GM21526 (cell line): ENCODE data around the gene LRRC3.

Experiments used
- ATAC-seq: cut with Tn5 transposase; IDR thresholded peaks from one replicate; pipeline ENCODE4 v1.9.1; 2021; ENCODE audit warnings: moderate library complexity; ENCODE audit not compliant: unreplicated experiment, low FRiP score

LRRC3 gene

GRCh38 chr21:44423941-44424607 is 31.2 kb upstream of the LRRC3 start:
- ATAC-seq = no peak

GRCh38 chr21:44424608-44425306 is 30.6 kb upstream of the LRRC3 start:
- ATAC-seq = no peak

- ATAC-seq = no peak
Observed at GRCh38 chr21:44425307-44425894, 29.9 kb upstream of the LRRC3 start.

GRCh38 chr21:44425895-44426662 is 29.2 kb upstream of the LRRC3 start:
- ATAC-seq = no peak

- no peak for ATAC-seq
Observed at GRCh38 chr21:44426663-44427191, 28.6 kb upstream of the LRRC3 start.

GRCh38 chr21:44427241-44428120 is 27.8 kb upstream of the LRRC3 start:
- no peak for ATAC-seq

- no peak for ATAC-seq
Observed at GRCh38 chr21:44428281-44428960, 26.9 kb upstream of the LRRC3 start.

GRCh38 chr21:44429894-44430293 is 25.4 kb upstream of the LRRC3 start:
- ATAC-seq = no peak

- no peak for ATAC-seq
Observed at GRCh38 chr21:44431300-44431699, 24.0 kb upstream of the LRRC3 start.

- no peak for ATAC-seq
Observed at GRCh38 chr21:44432841-44433790, 22.2 kb upstream of the LRRC3 start.

GRCh38 chr21:44433791-44434567 is 21.3 kb upstream of the LRRC3 start:
- ATAC-seq = no peak

- ATAC-seq = no peak
Observed at GRCh38 chr21:44434568-44434925, 20.8 kb upstream of the LRRC3 start.

GRCh38 chr21:44434936-44435635 is 20.2 kb upstream of the LRRC3 start:
- ATAC-seq = no peak

GRCh38 chr21:44436111-44436611 is 19.1 kb upstream of the LRRC3 start:
- ATAC-seq = no peak

GRCh38 chr21:44436958-44437357 is 18.4 kb upstream of the LRRC3 start:
- ATAC-seq = no peak

GRCh38 chr21:44437371-44437695 is 18.0 kb upstream of the LRRC3 start:
- ATAC-seq = no peak
